ENCODE measurements around the gene CFAP54. TPM values are rescaled to one million over a fixed set of nuclear protein-coding genes. Genes with fewer than 3 reads are reported as not detected.

Gene CFAP54
- total RNA-seq, 1 experiment from 2014 or later = 0.56 TPM

GRCh38 chr12:96570579-96570978 lies 81.2 kb downstream of the CFAP54 start:
- H3K27me3 Mint-ChIP-seq (ENCODE audit: insufficient read depth, unreplicated experiment) = no peaks in the 10 kb centered on the region
- CTCF ChIA-PET = interaction anchor here (0.6 to 0.7 kb wide), 2 partner anchors 25 to 1827 kb away, joined by 3 read pairs; no protein-coding TSS in a partner anchor
- H3K4me1 Mint-ChIP-seq (ENCODE audit: insufficient read depth, unreplicated experiment) = peaks cover 5% of the 10 kb centered on the region
- no peak overlapping the region for H3K4me3 Mint-ChIP-seq (ENCODE audit: unreplicated experiment)
- no peak overlapping the region for H3K27ac Mint-ChIP-seq (ENCODE audit: low read depth, unreplicated experiment)
- POLR2A ChIA-PET = interaction anchor here (0.6 kb wide), 1 partner anchor 189 kb away, joined by 3 read pairs; no protein-coding TSS in a partner anchor
- H3K36me3 Mint-ChIP-seq (ENCODE audit: insufficient read depth, unreplicated experiment) = no peaks in the 10 kb centered on the region
- no peak for TF ChIP-seq CTCF (IDR thresholded peaks at IDR 0.05; ENCODE audit: unreplicated experiment)
- intact Hi-C loops (cut with micrococcal nuclease) = loop anchor here (10.0 kb wide), 1 partner anchor 1434 kb away; no protein-coding TSS in a partner anchor
- no peaks in the 10 kb centered on the region for H3K9me3 Mint-ChIP-seq (ENCODE audit: unreplicated experiment)
- BruUV-seq (replicated peaks) = no TSS peak
- no peak for DNase-seq (ENCODE audit: unreplicated experiment)

- Mint-ChIP-seq H3K36me3 (ENCODE audit: insufficient read depth, unreplicated experiment) (no peaks in the 10 kb centered on the region), H3K9me3 (ENCODE audit: unreplicated experiment) (no peaks in the 10 kb centered on the region), H3K4me3 (ENCODE audit: unreplicated experiment) (no peak overlapping the region), H3K27me3 (ENCODE audit: insufficient read depth, unreplicated experiment) (no peaks in the 10 kb centered on the region), H3K27ac (ENCODE audit: low read depth, unreplicated experiment) (no peak overlapping the region), H3K4me1 (ENCODE audit: insufficient read depth, unreplicated experiment) (peaks cover 5% of the 10 kb centered on the region)
- no peak for TF ChIP-seq CTCF (IDR thresholded peaks at IDR 0.05; ENCODE audit: unreplicated experiment)
- intact Hi-C loops (cut with micrococcal nuclease) = loop anchor here (10.0 kb wide), 1 partner anchor 1434 kb away; no protein-coding TSS in a partner anchor
- CTCF ChIA-PET = interaction anchor here (0.6 kb wide), 1 partner anchor 25 kb away, joined by 3 read pairs; no protein-coding TSS in a partner anchor
- DNase-seq (ENCODE audit: unreplicated experiment) = no peak
- no TSS peak for BruUV-seq (replicated peaks)
- POLR2A ChIA-PET = no interaction called here
These were observed 81.9 kb downstream of the CFAP54 start for GRCh38 chr12:96571101-96571862.

GRCh38 chr12:96578526-96579125 lies 89.2 kb downstream of the CFAP54 start:
- TF ChIP-seq CTCF (IDR thresholded peaks at IDR 0.05; ENCODE audit: unreplicated experiment) = peak; percentile 60
- CTCF ChIA-PET = interaction anchor here (0.6 to 3.5 kb wide), 20 partner anchors 9 to 1822 kb away, joined by 3 to 48 read pairs (median 4); partner anchors contain the start of gene NEDD1
- Mint-ChIP-seq H3K27ac (ENCODE audit: low read depth, unreplicated experiment) (no peak overlapping the region), H3K36me3 (ENCODE audit: insufficient read depth, unreplicated experiment) (no peaks in the 10 kb centered on the region), H3K4me3 (ENCODE audit: unreplicated experiment) (no peak overlapping the region), H3K27me3 (ENCODE audit: insufficient read depth, unreplicated experiment) (no peaks in the 10 kb centered on the region), H3K9me3 (ENCODE audit: unreplicated experiment) (no peaks in the 10 kb centered on the region), H3K4me1 (ENCODE audit: insufficient read depth, unreplicated experiment) (no peaks in the 10 kb centered on the region)
- POLR2A ChIA-PET = no interaction called here
- intact Hi-C loops (cut with micrococcal nuclease) = loop anchor here (1.0 to 10.0 kb wide), 6 partner anchors 407 to 1819 kb away; no protein-coding TSS in a partner anchor
- peak; percentile 72 for DNase-seq (ENCODE audit: unreplicated experiment)
- no TSS peak for BruUV-seq (replicated peaks)

GRCh38 chr12:96585977-96586376 lies 96.6 kb downstream of the CFAP54 start:
- CTCF ChIA-PET = interaction anchor here (0.5 to 2.5 kb wide), 4 partner anchors 75 to 400 kb away, joined by 3 to 9 read pairs (median 4); no protein-coding TSS in a partner anchor
- BruUV-seq (replicated peaks) = no TSS peak

More at GRCh38 chr12:96585977-96586376, 96.6 kb downstream of the CFAP54 start:
- Mint-ChIP-seq H3K4me1 (ENCODE audit: insufficient read depth, unreplicated experiment) (peaks cover 20% of the 10 kb centered on the region), H3K27me3 (ENCODE audit: insufficient read depth, unreplicated experiment) (no peaks in the 10 kb centered on the region), H3K4me3 (ENCODE audit: unreplicated experiment) (no peak overlapping the region), H3K27ac (ENCODE audit: low read depth, unreplicated experiment) (no peak overlapping the region), H3K36me3 (ENCODE audit: insufficient read depth, unreplicated experiment) (no peaks in the 10 kb centered on the region), H3K9me3 (ENCODE audit: unreplicated experiment) (peaks cover 8% of the 10 kb centered on the region)
- intact Hi-C loops (cut with micrococcal nuclease) = no loop called here
- TF ChIP-seq CTCF (IDR thresholded peaks at IDR 0.05; ENCODE audit: unreplicated experiment) = no peak
- POLR2A ChIA-PET = no interaction called here
- no peak for DNase-seq (ENCODE audit: unreplicated experiment)
